ENCODE results near the gene APRT. TPM values are rescaled to one million over a fixed set of nuclear protein-coding genes. Genes with fewer than 3 reads are reported as not detected.

APRT gene
- total and polyA plus RNA-seq, 2 of the 8 experiments (the other 6 are each of a cell fraction or from before 2014, with no cell fraction given), result 221 to 267 TPM

DNA sequence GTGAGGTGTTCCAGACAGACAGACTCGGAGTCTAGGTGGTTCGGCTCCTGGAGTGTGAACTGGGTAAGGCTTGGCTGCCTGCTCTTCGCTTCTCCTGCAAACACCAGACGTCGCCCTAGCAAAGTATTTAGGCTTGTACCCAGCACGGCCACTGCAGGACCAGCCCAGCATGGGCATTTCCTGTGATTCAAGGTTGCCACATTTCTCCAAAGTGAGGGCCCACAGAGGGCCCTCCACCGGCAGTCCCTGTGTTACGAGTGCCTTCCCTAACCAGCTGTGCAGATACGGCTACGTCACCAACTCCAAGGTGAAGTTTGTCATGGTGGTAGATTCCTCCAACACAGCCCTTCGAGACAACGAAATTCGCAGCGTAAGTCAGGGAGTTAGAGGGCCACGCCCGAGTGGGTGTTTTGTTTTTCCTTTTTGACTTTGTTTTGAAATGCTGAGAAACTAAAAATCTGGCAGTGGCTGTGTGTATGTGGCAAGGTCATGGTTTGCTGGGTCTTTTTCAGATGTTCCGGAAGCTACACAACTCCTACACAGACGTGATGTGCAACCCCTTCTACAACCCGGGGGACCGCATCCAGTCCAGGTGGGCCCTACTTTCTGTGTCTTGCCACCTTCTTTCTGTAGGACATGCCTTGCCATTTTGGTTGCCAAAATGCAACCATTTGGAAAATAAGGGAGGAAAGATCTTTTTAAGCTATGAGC is 47.8 kb upstream of the APRT start (continued):
- TF ChIP-seq, protein P1, sequence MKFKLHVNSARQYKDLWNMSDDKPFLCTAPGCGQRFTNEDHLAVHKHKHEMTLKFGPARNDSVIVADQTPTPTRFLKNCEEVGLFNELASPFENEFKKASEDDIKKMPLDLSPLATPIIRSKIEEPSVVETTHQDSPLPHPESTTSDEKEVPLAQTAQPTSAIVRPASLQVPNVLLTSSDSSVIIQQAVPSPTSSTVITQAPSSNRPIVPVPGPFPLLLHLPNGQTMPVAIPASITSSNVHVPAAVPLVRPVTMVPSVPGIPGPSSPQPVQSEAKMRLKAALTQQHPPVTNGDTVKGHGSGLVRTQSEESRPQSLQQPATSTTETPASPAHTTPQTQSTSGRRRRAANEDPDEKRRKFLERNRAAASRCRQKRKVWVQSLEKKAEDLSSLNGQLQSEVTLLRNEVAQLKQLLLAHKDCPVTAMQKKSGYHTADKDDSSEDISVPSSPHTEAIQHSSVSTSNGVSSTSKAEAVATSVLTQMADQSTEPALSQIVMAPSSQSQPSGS (IDR thresholded peaks at IDR 0.05; ENCODE audit: low read length), result no peak
- TF ChIP-seq, protein P2, sequence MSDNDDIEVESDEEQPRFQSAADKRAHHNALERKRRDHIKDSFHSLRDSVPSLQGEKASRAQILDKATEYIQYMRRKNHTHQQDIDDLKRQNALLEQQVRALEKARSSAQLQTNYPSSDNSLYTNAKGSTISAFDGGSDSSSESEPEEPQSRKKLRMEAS (IDR thresholded peaks at IDR 0.05), result no peak
- TF ChIP-seq RFX5 (IDR thresholded peaks at IDR 0.05; ENCODE audit: borderline replicate concordance, low read depth, low read length) (no peak), JUND (IDR thresholded peaks at IDR 0.05; ENCODE audit: low read length) (no peak), TCF12 (IDR thresholded peaks at IDR 0.05; ENCODE audit: low read depth, low read length) (no peak), SIX5 (IDR thresholded peaks at IDR 0.05; ENCODE audit: low read depth, low read length) (no peak), TAF1 (IDR thresholded peaks at IDR 0.05; ENCODE audit: low read depth, low read length) (no peak), POLR2A (IDR thresholded peaks at IDR 0.05; ENCODE audit: control extremely low read depth in 1 of 2, low read depth in 2 of 2, low read length in 2 of 2) (no peak), PHF8 (conservative IDR thresholded peaks at IDR 0.05; ENCODE audit: low read depth, low read length) (no peak), SAP30 (IDR thresholded peaks at IDR 0.05; ENCODE audit: insufficient read depth, insufficient replicate concordance, low read length) (no peak)
- TF ChIP-seq, protein P3, sequence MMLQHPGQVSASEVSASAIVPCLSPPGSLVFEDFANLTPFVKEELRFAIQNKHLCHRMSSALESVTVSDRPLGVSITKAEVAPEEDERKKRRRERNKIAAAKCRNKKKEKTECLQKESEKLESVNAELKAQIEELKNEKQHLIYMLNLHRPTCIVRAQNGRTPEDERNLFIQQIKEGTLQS (IDR thresholded peaks at IDR 0.05; ENCODE audit: insufficient read depth, low read depth, low read length), result no peak

Data from H1 (cell line).